ENCODE results near the gene IRX2.

IRX2 gene

DNA sequence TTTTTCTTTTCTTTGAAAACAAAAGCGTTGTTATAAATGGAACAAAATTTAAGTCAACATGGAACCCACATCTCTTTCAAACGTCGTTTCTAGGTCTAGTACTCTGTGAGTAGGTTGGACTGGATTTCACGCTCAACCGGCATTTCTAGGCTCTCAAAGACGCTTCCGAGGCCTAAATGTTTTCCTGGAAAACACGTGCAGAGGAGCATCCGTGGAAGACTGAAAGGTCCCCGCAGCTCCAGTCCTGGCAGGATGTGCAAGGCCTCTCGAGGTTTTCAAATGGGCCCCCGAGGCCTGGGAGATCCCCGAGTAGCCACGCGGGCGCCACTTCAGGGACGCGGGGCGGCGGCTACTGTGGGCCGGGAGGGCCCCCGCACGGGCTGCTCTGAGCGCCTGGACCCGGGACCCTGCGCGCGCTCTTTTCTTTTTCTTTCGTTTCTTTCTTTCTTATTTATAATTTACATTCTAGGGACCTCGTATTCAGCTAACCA lies 4.2 kb upstream of the IRX2 start:
- DNase-seq: no peak

- DNase-seq: no peak
These were observed 3.7 kb upstream of the IRX2 start for GRCh38 chr5:2755076-2755680.

GRCh38 chr5:2754581-2755075 lies 3.2 kb upstream of the IRX2 start:
- no peak for DNase-seq

DNA sequence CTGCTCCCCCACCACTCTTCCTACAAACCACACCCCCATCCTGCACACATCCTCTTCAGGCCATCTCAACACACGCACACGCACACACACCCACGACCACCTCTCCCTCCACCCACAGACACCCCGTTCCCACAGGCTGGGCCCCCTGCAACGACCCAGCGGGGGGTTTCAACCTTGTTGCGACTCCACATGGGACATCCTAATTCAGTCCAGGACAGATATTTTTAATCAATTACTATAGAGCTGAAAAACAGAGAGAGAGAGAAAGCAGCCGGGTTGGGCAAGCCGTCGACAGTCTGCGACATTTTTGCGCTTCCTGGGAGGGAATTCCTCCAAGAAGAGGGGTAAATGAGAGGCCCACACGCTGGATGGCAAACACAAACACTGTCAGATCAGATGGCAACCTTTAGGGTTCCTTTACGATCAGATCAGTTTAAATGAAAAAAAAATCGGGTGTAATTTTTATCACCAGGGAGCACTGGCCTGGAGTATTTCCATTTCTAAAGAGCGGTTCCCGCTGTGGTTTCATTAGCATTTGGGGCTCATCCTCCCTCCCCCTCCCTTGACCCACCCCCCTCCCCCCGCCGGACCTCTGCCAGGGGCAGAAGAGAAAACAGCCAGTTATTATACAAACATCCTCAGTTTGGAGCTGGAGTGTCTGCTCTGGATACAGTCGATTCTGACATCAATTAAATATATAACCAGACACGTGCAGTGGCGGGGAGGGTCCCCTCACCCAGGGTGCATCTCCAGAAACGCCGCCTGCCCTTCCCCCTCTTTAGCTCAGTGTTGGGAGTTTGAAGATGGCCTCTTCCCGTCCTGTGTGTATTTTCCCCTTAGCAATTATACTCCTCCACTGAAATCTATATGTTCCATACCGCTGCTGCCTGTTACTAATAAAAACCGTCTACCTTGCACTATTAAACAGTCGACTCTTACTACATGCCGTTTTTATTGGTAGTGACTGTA lies 2.3 kb upstream of the IRX2 start:
- no peak for DNase-seq

GRCh38 chr5:2752821-2753439 lies 1.5 kb upstream of the IRX2 start:
- DNase-seq: no peak

DNA sequence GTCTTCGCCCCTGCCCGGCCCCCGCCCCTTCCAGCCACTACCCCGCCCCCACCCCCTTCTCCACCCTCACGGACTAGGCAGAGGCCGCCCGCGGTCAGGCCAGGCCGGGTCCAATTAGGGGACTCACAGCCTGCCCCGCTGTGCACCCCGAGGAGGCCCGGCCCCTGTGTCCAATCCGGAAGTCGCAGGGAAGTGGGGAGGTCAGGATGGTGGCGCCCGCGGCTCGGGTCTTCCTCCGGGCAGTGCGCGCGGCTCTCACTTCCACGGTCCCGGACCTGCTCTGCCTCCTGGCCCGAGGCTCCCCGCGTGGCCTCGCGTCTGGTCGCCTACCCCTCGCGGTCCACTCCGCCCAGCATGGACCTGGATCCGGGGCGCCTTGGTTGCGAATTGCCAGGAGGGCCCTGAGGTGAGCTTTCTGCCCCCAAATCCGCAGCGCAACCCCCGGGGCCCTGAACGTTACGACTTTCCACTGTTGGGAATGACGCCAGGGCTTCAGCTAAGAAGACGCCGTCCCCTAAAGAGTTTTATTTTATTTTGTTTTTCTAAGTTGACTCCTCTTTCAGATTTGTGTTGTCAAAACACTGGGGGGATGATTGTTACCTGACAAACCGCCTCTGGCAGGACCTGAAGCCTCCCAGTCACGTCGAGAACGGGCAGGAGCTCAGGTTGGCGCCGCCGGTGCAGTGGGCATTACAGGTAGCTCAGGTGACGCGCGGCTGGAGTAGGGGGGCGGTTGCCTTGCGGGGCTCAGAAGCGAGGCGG lies 763 bp upstream of the IRX2 start:
- DNase-seq: no peak

DNA sequence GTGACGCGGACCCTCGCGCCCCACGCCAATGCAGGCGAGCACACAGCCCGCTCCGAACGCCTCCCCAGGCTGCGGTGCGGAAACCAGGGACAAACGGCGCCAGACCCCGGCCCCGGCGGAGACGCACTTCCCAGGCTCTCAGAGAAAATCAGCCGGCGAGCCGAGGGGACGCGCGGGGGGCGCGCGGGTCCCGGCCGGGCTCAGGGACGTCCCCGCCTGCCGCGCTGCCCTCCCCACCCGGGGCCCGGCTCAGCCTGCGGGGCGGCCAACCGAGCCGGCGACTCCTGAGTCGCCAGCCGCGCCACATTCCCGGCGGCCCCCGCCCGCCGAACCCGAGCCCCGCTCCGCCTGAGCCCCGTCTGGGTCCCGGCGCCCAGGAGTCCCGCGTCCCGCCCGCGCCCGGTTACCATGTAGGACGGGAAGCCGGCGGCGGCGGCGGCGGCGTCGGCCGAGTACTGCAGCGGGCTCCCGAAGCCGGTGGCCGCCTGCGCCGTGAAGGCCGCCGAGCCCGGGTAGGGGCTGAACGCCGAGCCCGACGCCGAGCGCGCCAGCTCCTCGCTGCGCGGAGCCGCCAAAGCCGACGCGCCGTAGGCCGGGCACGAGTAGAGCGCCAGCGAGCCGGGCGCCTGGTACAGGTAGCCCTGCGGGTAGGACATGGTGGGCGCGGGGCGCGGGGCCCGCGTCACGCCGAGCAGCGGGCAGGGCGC lies 566 bp downstream of the IRX2 start:
- no peak for DNase-seq

GRCh38 chr5:2750026-2750757 lies 1.3 kb downstream of the IRX2 start:
- DNase-seq: no peak

- DNase-seq: no peak
These were observed 1.9 kb downstream of the IRX2 start for GRCh38 chr5:2749514-2750025.

GRCh38 chr5:2748861-2749513 lies 2.5 kb downstream of the IRX2 start:
- DNase-seq: no peak

DNA sequence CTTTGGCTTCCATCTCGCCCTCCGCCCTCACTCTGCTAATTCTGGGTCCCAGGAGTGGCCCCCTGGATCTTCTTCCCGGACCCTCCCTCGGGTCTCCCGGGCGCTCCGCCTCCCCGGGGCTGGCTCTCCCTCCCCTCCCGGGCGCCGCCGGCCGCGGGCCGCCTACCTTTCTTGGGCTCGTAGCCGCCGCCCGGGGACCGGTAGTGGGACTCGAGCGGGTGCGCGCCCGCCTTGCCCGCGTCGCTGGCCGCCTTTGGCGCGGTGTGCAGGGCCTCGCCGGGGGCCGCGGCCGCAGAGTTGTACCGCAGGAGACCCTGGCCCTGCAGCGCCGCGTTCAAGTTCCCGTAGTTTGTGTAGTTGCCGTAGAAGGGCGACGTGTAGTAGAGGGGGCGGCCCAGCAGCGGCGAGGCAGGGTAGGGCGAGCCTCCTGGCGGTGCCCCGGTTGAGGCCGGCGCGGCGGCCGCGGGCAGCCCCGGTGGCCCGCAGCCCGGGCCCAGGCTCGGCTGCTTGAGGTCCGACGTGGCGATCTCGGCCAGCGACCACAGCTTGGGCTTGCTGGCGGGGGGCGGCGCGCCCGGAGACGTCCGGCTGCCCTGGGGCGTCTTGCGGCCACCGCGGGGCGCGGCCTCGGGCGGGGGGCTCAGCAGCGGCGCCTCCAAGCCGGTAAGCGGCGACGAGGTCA lies 3.2 kb downstream of the IRX2 start:
- DNase-seq: no peak

DNA sequence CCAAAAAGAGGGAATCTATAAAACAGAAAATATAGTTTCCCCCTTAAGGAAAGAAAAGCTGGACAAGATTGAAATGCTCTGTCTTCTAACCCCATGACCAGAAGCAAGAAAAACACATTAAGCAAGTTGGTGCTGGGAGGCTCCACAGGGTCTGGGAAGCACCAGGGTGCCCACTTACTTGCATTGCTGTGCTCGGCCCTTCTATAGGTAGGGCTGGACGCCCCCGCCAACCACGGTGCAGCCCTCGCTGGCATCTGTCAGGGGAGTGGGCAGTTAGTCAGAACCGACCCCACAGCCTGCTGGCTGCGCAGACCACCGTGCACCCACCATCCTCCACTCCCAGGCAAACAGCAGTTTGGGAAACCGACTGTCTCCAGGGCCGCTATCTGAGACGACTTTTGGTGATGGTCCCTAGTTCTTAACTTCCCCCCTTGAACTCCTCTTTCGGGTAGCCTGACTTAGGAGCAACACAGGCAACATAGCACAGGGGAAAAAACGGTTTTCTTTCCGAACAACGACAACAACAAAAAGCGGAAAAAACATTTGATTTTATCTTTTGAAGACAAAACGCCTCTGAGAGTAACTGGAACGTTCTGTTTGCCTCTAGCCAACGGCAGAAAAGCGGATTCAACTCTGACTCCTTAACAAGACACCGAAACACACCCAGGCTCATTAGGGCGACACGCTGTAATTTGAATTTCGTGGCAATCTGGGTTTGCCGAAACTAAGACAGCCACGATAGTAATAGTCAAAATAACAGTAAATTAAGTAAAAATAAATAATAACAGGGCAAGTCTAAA lies 3.9 kb downstream of the IRX2 start:
- no peak for DNase-seq

GRCh38 chr5:2746561-2747032 lies 4.9 kb downstream of the IRX2 start:
- no peak for DNase-seq

GRCh38 chr5:2744485-2744884 lies 7.0 kb downstream of the IRX2 start:
- no peak for DNase-seq

- DNase-seq: no peak
These were observed 8.4 kb downstream of the IRX2 start for GRCh38 chr5:2742921-2743679.

- no peak for DNase-seq
These were observed 9.5 kb downstream of the IRX2 start for GRCh38 chr5:2741956-2742355.

DNA sequence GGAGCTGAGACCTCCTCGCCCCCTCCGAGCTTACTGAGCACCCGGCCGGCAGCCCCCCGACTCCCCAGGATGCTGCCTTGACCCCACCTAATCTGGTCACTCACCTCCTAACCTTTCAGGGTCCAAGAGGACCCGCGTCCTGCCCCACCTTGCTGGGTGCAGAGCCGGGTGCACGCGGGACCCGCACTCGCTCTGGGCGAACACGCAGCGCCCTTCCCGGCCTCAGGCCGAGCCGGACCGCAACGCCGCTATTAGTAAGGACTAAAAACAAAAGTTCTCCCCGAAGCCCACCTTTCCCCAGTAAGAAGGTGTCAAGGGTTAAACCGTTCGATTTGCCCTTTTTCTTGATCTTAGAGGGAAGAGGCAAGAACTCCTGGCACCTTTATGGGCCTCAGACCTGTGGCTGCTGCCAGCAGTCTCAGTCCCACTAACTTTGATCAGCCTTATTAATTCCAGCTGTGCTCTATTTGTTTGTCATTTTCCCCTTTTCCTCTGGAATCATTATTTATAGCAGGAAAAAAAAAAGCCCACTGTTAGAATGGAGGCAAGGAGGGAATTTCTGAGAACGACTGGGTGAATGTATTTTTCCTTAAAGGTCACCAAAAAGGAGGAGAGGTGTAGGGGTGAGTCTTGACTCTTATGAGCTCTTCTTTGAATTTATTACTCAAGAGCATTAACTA lies 10.5 kb downstream of the IRX2 start:
- no peak for DNase-seq

Measured in activated CD4-positive, alpha-beta T cell treated with anti-CD3 and anti-CD28 coated beads, Interleukin-2, amount 50 U/mL, for 16 hours (primary cell).